HG03460 (cell line): Measurements from ENCODE around the gene MLIP.
"Not testable (repeated sequence)": the region's sequence is repeated elsewhere in the genome, so short reads cannot be mapped to it uniquely, and the experiment has no call there.

ENCODE experiments used
- ATAC-seq: cut with Tn5 transposase; IDR thresholded peaks from one replicate; pipeline ENCODE4 v1.9.1; 2021; ENCODE audit not compliant: unreplicated experiment

Gene MLIP

GRCh38 chr6:54216336-54216735 is 105.1 kb downstream of the MLIP start:
- ATAC-seq, result no peak

DNA sequence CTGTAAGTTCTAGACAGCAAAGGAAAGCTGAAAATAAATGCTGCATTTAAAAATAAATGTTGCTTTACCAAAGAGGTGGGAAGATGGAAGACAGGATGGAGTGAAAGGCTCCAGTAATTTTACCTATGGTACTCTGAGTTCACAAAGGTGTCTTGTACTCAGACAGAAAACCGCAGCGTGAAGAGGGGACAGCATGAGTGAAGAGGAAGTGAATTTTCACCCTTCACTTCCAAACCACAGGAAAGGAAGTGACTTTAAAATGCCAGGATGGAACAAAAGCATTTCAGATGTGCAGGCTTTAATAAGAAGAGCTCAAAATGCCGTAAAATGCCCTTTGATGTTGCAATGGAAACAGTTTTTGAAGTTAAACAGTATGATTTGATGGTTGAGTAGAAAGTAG is 105.8 kb downstream of the MLIP start:
- no peak for ATAC-seq

- no peak for ATAC-seq
Observed at GRCh38 chr6:54222217-54222616, 111.0 kb downstream of the MLIP start.

- no peak for ATAC-seq
Observed at GRCh38 chr6:54232703-54233102, 121.5 kb downstream of the MLIP start.

DNA sequence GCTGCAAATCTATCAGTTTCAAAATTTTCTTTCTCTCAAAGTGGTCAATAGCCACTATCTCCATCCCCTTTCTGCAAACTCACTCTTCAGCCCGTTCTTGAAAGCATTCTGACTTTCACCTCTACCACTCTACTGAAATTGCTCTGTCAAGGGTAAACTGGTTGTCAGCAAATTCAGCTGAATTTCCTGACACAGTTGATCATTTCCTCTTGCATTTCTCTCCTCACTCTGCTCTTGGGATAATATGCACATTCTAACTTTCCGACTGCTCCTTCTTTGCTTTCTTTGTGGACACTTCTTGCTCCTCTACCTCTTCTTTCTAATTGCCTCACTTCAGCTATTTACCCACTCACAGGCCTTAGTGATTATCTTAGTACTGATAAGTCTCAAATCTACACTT is 123.3 kb downstream of the MLIP start:
- no peak for ATAC-seq

- no peak for ATAC-seq
Observed at GRCh38 chr6:54236984-54237383, 125.7 kb downstream of the MLIP start.

DNA sequence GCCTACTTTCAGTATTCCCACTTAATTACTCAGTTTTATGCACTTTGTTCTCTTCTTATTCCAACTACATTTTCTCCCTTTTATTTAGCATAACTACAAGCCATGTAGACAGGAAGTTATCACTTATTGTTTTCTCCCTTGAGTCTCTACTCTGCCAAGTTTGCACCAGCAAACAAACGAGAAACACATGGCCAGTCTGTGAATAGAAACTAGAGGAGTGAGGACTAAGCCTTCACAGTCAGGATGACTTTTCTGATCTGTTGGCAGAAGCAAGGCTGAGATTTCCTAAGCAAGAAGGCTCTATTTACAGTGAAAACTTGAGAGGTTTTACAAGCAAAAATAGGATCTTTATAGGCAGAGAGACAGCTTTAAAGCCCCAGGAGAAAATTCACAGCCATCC is 127.2 kb downstream of the MLIP start:
- no peak for ATAC-seq

- ATAC-seq, result no peak
Observed at GRCh38 chr6:54243699-54244098, 132.5 kb downstream of the MLIP start.

DNA sequence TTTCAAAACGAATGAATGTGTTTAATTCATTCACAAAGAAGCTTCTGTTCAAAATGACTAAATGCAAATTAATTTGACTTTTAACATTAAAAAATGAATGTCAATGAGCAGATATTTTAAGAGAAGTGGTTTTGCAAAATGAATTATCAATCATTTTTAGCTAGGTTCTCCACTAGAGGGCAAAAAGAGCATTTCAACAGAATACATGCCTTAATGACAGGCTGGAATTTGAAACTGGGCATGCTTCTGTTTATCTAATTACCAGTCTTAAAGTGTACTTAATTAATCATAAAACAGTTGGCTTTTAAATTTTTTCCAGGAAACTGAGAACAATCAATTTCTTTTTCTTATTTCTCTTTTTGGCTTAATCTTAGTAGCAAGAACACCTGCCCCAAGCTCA is 133.2 kb downstream of the MLIP start:
- ATAC-seq, result no peak

DNA sequence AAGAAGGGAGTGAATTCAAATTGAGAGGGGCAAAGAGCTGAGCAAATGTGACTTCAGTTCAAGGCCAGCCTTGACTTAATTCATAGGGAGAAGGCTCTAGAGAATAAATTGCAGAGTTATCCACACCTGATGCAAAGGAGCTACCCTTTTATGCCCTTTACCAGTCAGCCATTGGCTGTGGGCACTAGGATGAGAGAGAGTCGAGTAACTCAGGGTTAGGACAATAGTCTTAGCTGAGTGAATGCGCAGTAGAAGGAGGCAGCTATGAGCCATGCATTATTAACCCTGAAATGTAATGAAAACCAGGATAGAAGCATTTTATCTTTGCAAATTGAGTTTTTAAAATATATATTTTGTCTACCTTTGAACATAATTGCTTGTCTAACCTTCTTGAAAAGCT is 134.0 kb downstream of the MLIP start:
- ATAC-seq, result no peak

- ATAC-seq, result peak; percentile 53
Observed at GRCh38 chr6:54248319-54248718, 137.1 kb downstream of the MLIP start.

DNA sequence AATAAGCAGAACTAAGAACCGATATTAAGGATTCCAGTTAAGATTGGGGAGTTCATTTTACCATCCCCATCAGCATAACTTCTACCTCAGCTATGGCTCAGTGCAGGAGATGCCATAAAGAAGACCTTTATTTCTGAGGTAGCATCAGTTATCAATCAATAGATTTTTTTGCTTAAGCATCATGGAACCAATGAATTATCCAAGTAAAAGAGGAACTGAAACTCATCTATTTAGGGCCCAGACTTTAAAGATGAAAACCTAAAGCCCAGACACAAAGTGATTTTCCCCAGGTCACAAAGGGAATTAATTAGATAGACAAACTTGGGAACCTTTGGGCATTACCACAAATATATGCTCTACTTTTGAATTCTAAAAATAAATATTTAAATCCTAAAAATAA is 137.8 kb downstream of the MLIP start:
- peak; percentile 48 for ATAC-seq

- ATAC-seq, result not testable (repeated sequence)
Observed at GRCh38 chr6:54249812-54250211, 138.6 kb downstream of the MLIP start.

GRCh38 chr6:54252496-54252895 is 141.3 kb downstream of the MLIP start:
- ATAC-seq, result no peak

- no peak for ATAC-seq
Observed at GRCh38 chr6:54252916-54253315, 141.7 kb downstream of the MLIP start.

DNA sequence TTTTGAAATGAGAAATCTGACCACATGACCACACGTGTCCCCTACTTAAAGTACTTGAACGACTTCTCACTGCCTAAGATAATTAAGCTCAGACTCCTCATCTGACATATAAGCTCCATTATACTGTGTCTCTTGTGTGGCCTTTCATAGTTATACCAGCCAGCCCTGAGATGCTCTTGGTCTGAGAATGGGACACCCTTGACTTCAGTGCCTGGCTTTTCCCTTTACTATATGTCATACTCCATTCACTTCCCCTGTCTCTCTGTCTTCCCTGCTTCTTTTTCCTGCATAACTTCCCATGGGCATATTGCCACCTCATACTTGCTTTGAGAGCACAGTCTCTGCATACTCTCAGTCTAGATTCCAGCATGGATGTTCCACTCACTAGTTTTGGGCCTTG is 143.6 kb downstream of the MLIP start:
- no peak for ATAC-seq

DNA sequence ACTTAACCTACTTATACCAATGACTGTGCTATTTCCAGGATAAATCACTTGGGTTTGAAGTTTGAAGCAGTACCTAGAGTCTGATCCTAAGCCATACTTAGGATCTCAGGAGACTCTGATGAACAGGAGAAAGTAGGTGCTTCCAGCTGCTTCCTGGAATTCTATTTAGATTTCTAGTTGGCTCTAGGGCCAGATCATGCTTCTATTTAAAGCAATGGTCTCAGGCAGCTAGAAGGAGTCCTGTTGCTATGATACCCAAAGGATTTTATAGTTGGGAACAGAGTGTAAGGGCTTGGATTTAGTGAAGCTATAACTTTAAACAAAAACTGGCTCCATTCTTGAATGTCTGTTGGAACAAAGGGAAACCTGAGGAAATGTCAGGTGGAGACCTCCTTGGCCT is 144.6 kb downstream of the MLIP start:
- ATAC-seq, result no peak

DNA sequence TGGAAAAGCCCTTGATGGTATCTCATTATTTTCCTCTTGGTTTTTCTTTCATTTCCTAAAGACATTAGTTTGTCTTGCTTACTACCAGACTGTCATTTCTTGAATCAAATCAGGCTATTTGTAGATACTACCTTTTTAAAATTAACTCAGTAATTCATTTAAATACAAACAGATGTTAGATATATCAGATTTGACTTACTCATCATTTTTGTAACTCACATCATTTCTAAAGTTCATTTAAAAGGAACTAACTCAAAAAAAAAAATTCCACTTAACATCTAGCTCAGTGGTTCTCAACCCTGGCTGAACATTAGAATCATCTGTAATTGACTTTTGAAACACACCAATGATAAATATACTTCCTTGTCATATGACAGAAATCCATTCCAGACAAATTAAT is 148.8 kb downstream of the MLIP start:
- no peak for ATAC-seq

DNA sequence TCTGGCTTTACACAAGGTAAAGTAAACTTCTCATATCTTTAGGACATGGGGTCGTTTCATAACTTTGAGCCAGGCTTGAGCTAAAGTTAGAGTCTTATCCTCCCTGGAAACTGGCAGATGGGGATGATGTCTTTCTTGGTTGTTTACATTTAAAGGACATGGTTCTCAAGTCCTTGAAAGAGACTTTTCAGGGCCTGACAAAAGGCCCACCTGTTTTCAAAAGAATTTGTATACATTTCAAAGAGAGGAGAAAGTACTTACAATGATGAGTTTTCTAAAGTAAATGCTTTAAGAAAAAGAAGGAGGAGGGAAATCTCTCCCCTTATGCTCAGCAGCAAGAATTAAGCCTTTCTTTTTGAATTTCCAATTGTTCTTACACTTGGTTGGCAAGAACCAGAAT is 151.3 kb downstream of the MLIP start:
- no peak for ATAC-seq

GRCh38 chr6:54262971-54263370 is 151.7 kb downstream of the MLIP start:
- no peak for ATAC-seq

DNA sequence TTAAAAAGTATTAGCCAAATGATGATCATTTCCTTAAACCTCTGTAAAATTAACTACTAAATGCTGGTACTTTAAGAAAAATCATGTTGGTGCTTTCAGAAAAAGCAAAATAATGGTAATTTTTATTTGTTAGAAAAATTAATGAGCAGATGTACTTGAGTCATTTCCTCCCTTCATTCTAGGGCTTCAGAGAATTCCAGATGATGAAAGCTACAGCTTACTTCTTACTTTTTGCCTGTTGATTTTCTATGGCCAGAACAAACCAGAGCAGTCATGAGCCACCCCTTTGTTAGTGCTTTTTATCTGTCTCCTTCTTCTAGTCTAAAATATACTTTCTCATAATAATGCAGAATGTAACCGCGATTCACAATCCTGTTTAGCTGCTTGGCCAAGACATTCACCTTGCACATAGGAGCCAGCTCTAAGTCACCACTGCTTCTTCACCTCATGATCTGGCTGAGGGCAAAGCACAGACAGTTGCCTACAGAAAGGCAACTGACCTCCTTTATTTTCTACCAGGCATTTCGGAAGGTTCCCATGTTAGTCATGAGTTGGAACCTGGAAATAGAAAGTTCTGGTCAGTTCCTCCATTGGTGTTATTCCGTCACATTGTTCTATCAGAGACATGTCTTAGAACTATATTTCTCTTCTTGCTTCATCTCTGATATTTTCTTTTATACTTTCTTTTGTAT is 153.5 kb downstream of the MLIP start:
- no peak for ATAC-seq

DNA sequence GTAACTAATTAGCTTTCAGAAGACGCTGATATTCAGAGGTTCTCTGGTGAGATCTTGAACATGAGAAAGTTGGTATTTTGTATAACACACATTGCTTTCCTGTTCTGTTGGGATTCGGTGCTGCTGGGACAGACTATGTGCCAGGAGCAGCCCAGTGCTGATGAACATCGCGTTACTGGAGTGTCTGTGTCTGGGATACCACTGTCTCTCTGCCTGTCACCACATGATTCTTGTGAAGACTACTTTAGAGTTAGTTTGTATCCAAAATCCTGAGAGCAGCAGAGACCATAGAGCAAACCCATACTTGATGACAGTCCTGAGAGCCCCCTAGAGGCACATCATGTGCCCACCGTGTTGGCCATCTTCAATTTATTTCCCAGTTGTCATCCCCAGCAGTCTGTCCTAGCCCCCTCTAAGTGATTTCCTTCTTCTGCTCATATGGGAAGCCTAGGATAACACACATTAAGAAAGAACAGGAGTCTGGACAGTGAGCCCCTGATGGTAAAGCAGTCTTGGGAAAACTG is 155.2 kb downstream of the MLIP start:
- ATAC-seq, result no peak

GRCh38 chr6:54267798-54268197 is 156.6 kb downstream of the MLIP start:
- ATAC-seq, result no peak
